Sigmoid colon (tissue), 4 donors: Measurements from ENCODE around the gene NPIPA1.
"Not testable (repeated sequence)": the region's sequence is repeated elsewhere in the genome, so short reads cannot be mapped to it uniquely, and the experiment has no call there.

Experiments used
- EP300 ChIP-seq, 4 donors: sonication (generic); formaldehyde crosslinking; IDR thresholded peaks; one replicate each; pipeline ENCODE4 v1.6.1; 2017; ENCODE audit warnings: antibody characterized with exemption in 4 of 4
- POLR2AphosphoS5 ChIP-seq, 4 donors: sonication (generic); formaldehyde crosslinking; IDR thresholded peaks; one replicate each; pipeline ENCODE4 v1.6.1; 2017; ENCODE audit warnings: antibody characterized with exemption in 4 of 4
- TF ChIP-seq, protein P1 (sequence below), 4 experiments: fragments of 450-650 bp in 3 of 4; fragments of 200-600 bp in 1 of 4; IDR thresholded peaks; one replicate each; pipeline ENCODE4 v1.5.1; 2016 to 2019; ENCODE audit warnings: antibody characterized with exemption in 4 of 4, mild to moderate bottlenecking in 3 of 4, moderate library complexity in 2 of 4

- TF ChIP-seq, protein P1, sequence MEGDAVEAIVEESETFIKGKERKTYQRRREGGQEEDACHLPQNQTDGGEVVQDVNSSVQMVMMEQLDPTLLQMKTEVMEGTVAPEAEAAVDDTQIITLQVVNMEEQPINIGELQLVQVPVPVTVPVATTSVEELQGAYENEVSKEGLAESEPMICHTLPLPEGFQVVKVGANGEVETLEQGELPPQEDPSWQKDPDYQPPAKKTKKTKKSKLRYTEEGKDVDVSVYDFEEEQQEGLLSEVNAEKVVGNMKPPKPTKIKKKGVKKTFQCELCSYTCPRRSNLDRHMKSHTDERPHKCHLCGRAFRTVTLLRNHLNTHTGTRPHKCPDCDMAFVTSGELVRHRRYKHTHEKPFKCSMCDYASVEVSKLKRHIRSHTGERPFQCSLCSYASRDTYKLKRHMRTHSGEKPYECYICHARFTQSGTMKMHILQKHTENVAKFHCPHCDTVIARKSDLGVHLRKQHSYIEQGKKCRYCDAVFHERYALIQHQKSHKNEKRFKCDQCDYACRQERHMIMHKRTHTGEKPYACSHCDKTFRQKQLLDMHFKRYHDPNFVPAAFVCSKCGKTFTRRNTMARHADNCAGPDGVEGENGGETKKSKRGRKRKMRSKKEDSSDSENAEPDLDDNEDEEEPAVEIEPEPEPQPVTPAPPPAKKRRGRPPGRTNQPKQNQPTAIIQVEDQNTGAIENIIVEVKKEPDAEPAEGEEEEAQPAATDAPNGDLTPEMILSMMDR (IDR thresholded peaks at IDR 0.05), result not testable (repeated sequence)
- TF ChIP-seq EP300, POLR2AphosphoS5 (IDR thresholded peaks at IDR 0.05): not testable (repeated sequence)
These were observed 39.1 kb upstream of the NPIPA1 start for GRCh38 chr16:14898162-14898561.
